Dedifferentiated amniotic fluid mesenchymal stem cell (primary cell): ENCODE data around the gene CNPPD1.

ENCODE experiments used
- DNase-seq: peaks from one replicate; pipeline ENCODE4 v3.0.0-alpha.2; 2016; ENCODE audit errors: extremely low spot score

Gene CNPPD1

GRCh38 chr2:219160186-219161017 lies 16.3 kb downstream of the CNPPD1 start, which contains the start of gene NHEJ1:
Gene NHEJ1 (minus strand): TSS chr2:219160815. CDS start chr2:219158362, 2,453 bp downstream.
- DNase-seq: peak; percentile 93

GRCh38 chr2:219159771-219160185 lies 16.9 kb downstream of the CNPPD1 start:
- no peak for DNase-seq

GRCh38 chr2:219158586-219158985 lies 18.1 kb downstream of the CNPPD1 start:
- DNase-seq: no peak

DNA sequence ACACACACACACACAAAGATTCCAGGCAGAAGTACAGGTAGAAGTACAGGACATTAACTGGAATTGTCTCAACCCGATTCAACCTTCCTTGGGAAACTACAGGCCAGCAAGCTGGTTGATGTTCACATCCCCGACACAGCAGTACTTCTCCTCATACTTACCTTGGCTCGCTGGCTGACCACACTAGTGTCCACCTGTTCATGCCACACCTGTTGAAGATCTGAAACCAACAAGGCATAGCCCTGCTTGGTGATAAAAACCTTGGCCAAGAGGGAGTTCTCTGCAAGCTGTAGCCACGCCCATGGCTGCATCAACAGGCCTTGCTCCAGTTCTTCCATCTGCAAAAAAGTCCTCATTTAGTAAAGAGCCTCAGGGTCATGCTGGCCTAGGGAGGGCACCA lies 18.7 kb downstream of the CNPPD1 start:
- no peak for DNase-seq

- DNase-seq: no peak
Measured at GRCh38 chr2:219157396-219157795, 19.3 kb downstream of the CNPPD1 start.

GRCh38 chr2:219155054-219155644 lies 21.6 kb downstream of the CNPPD1 start:
- peak; percentile 80 for DNase-seq

DNA sequence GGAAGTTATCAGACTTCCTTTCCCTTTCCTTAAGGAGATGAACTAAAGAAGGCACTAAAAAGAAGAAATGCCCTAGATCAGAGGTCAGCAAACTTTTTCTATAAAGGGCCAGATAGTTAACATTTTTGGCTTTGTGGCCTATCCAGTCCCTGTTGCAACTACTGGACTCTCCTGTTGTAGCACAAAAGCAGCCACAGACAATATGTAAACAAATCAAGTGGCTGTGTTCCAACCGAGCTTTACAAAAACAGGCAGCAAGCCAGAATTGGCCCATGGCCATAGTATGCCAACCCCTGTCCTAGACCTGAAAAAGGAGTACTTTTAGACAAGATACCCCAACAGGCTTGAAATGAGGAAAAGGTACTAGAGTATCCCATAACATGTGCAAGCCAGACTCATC lies 27.1 kb downstream of the CNPPD1 start:
- peak; percentile 21 for DNase-seq

- peak; percentile 95 for DNase-seq
Measured at GRCh38 chr2:219142329-219142728, 34.4 kb downstream of the CNPPD1 start.

DNA sequence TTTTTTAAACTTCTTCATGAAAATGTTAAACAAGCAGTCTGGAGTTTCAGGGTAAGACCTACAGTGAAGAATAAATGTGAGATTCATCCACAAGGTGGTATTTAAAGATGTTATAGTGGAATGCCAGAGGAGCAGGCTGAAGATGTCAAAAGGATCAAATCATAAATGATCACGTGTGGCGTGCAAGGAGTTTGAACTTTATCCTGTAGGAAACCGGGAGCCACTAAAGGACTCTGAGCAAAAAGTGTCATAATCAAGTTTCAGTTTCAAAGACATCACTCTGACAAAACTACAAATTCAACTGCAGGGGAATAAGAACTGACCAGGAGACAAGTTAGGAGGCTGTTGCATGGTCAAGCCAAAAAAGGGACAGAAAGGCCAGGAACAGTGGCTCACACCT lies 36.0 kb downstream of the CNPPD1 start:
- DNase-seq: no peak

DNA sequence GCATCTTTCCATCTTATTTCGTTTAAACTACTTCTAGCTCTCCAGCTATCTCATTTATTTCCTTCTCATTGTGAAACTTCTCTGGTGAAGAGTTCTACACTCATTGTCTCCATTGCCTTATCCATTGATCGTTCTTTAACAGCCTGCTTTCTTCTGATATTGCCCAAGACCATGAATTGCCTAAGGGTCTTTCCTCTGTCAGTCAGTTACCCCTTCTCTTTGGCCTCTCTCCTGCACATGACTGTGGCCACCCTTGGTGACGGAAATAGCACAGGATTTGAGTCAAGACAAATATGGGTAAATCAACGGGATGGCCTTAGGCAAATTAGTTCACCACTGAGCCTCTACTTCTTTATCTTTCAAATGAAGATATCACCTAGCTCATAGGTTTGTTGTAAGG lies 42.7 kb downstream of the CNPPD1 start:
- no peak for DNase-seq

DNA sequence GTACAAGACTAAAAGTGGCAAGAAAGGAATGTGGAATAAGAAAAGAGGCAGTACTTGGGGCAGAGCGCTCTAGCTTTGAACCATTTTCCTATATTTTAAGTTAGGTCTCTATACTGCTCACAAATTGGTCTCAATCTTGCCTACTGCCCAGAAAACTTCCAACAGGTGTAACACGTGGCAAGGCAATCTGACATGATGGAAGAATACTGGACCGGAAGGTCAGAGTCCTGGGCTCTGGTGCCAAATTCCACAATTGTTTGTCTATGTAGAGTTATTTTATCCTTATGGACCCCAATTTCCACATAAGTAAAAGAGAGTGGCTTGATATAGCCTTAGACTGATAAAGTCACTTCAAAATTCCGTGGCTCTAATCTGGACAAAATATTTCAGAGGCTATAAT lies 45.0 kb downstream of the CNPPD1 start:
- no peak for DNase-seq

GRCh38 chr2:219131327-219131726 lies 45.4 kb downstream of the CNPPD1 start:
- DNase-seq: no peak

GRCh38 chr2:219129589-219129988 lies 47.1 kb downstream of the CNPPD1 start:
- DNase-seq: no peak

GRCh38 chr2:219128396-219128795 lies 48.3 kb downstream of the CNPPD1 start:
- no peak for DNase-seq

- DNase-seq: no peak
Measured at GRCh38 chr2:219127037-219127635, 49.6 kb downstream of the CNPPD1 start.

DNA sequence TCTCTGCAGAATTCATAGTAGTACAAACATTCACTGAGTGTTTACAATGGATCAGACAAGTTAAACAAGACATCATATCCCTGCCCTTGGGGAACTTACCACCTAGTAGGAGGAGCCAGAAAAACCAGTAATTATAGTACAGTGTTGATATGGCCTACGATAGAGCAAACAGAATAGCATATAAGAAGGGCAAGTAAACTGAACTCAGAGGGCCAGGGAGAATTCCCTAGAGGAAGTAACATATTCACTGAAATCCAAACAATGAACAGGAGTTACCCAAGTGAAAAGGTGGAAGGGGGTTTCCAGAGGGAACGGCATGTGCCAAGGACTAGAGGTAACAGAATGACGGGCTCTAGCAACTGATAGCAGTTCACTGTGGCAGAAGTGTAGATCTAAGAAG lies 50.2 kb downstream of the CNPPD1 start:
- DNase-seq: no peak

DNA sequence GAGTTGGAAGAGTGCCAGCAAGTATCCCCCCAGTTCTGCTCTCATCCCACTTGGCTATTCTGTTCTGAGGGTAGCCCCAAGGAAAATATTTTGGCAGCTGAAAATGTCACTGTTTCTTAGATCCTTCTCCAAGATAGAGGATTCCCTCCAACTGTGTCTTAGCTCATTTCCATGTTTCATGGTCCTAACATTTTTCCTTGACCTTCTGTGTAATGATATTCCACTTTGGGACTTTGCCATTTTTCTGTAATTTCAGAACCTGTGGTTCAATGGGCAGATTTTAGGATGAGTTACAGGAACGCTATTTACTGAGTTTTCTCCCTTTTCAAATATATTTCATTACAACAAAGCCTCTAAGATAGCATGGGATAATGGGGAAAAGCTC lies 50.8 kb downstream of the CNPPD1 start:
- DNase-seq: no peak

GRCh38 chr2:219125225-219125885 lies 51.4 kb downstream of the CNPPD1 start:
- DNase-seq: no peak

GRCh38 chr2:219124381-219125110 lies 52.2 kb downstream of the CNPPD1 start:
- DNase-seq: no peak

GRCh38 chr2:219123356-219124135 lies 53.2 kb downstream of the CNPPD1 start:
- no peak for DNase-seq
